Stimulated activated CD4-positive, alpha-beta T cell treated with anti-CD3 and anti-CD28 coated beads, TNF-alpha, amount 100 ng/mL, for 48 hours (primary cell): ENCODE measurements around the gene RPP25L.
"Not testable (repeated sequence)": the region's sequence is repeated elsewhere in the genome, so short reads cannot be mapped to it uniquely, and the experiment has no call there.

Experiments used
- DNase-seq, 3 donors: peaks; one replicate each; pipeline ENCODE4 v3.0.0-alpha.2; 2020; ENCODE audit warnings: low read depth in 3 of 3

Gene RPP25L, protein sequence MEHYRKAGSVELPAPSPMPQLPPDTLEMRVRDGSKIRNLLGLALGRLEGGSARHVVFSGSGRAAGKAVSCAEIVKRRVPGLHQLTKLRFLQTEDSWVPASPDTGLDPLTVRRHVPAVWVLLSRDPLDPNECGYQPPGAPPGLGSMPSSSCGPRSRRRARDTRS

DNA sequence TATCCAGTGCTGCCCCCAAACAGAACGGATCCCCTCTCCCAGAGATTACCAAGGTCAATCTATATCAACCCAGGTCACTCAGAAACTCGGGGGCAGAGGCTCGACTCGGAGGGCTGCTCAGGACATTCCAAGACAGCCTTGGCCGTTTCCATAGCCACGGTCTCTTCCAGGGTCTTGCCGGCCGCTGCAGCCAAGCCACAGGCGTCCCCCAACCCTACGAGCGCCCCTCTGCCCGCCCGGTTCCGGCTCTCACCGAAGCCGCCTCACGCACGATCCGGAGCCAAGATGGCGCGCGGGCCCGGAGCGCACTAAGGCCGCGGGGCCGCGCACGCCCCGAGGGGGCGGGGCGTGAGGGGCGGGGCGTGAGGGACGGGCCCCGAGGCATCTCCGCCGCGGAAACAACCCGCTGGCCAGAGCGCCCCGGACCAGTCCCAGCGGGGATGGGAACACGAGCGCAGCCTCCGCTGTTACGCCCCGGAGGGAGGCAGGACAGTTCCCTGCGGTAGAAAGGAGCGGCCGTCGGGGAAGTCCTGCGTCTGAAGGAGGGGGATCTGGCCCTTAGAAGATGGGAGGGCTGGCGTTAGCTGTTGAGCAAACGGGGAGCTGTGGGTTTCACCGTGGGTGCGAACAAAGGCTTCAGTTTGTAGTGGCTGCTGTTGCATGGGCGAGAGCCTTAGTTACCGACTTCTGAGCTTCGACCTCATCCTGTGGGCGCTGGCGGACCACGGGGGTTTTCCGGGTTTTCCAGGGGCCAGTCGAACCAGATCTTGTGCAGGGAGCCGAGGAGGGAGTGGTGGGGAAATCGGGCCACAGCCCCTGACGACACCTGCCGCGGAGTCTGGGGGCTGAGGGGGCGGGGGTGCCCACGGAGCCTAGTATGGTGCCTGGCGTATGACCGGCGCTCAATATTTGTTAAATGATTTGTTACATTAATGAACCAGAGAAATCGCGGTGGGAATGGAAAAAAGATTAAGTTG is at the start of gene RPP25L:
Gene RPP25L (minus strand): TSS at position 287 of the 977 bp plus-strand sequence. CDS start 801 bp downstream, outside the sequence.
- peak; percentile 57 to 79 (median 60) for DNase-seq

DNA sequence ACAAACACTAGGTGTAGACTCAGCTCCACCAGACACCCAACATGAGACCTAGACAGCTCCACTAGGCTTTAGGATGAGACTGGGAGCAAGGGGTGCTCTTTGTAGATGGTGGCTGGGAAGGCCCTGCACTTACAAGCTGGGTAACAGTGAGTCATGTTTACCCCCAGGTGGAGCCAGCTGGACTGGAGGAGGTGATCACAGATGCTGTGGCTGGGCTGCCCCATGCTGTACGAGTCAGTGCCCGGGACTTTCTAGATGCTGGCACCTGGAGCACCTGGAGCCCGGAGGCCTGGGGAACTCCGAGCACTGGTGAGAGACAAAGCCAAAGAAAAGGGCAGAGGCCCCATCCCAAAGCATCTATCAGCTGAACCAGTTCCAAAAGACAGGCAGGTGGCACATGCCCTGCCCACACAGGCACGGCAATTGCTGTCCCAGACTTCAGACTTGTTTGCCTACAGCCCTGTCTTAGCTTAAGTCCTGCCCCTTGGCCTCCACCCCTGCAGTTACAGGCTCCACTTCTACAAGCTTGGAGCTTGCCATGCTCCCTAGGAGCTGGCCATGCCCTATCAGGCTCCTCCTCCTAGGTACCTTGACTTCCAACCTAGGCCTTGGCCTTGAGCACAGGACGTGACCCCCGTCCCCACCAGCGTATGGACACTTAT is 47.8 kb upstream of the RPP25L start:
- DNase-seq = no peak

DNA sequence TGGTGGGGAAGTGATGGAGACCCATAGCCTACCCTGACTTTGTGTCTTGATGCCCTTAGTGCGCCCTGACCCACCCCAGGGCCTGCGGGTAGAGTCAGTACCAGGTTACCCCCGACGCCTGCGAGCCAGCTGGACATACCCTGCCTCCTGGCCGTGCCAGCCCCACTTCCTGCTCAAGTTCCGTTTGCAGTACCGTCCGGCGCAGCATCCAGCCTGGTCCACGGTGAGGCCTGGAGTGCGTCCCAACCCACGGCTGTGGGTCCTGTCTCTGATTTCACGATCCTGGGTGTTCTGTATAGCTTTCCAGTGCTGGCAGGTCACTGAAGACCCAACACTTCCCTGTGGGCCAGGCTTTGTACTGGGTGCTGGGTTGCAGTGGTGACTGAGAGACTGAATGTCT is 46.6 kb upstream of the RPP25L start:
- no peak for DNase-seq

DNA sequence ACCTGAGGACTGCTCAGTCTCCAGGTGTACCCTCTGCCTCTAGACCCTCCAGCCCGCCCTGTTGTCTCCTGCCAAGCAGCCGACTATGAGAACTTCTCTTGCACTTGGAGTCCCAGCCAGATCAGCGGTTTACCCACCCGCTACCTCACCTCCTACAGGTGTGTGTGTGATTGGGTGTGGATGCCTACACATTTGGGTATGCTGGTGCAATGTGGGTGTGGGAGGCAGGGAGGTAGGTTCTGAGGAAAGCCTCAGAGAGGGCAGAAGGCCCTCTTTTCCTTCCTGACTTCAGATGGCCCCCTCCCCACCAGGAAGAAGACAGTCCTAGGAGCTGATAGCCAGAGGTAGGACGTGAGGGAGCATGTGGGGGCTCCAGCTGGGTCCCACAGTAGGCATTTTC is 45.1 kb upstream of the RPP25L start:
- no peak for DNase-seq

DNA sequence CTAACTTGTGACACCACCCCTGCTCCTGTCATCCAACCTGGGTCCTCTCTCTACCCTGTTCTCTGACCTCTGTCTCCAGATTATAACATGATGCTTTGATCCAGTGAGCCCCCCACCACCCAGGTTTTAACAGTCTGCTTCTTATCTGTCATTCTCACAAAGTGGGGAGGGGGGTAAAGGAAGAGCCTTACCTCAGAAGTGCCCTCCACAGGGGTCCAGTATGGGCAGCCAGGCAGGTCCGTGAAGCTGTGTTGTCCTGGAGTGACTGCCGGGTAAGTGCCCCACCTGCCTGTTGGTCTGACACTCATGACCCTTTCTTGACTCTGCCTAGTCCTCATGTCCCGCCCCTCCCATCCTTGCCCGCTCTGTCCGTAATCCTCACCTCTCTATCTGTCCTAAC is 43.5 kb upstream of the RPP25L start:
- no peak for DNase-seq

DNA sequence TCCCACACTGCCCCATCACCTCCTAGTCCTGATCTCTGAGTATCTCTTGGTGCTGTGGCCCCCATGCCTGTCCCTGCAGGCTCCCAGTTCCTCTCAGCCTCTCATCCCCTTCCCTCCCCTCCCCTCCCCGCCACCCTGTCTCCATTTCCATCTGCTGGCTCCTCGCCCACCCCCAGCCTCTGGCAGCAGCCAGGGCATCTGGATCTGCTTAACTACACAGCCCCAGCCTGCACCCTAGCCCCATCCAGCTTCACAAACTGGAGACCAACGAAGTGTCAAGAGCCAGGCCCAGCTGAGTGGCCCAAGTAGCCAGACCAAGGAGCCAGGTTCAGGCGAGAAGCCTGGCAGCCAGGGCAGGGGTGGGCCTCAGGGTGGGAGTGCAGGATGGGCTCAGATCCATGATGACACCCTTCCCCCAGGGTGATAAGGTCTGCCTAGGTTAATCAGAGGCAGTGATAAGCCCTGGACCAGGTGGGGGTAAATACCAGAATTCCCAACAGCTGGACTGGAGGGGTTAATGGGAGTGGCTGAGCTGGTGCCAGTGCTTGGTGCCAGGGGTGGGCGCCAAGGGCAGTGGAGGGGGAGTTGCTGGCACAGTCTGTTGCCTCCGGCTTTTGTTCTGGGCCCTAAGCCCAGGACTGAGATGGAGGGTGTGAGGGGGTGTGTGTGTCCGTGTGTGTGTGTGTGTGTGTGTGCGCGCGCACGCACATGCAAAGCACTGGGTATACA is 42.6 kb upstream of the RPP25L start:
- DNase-seq = no peak

DNA sequence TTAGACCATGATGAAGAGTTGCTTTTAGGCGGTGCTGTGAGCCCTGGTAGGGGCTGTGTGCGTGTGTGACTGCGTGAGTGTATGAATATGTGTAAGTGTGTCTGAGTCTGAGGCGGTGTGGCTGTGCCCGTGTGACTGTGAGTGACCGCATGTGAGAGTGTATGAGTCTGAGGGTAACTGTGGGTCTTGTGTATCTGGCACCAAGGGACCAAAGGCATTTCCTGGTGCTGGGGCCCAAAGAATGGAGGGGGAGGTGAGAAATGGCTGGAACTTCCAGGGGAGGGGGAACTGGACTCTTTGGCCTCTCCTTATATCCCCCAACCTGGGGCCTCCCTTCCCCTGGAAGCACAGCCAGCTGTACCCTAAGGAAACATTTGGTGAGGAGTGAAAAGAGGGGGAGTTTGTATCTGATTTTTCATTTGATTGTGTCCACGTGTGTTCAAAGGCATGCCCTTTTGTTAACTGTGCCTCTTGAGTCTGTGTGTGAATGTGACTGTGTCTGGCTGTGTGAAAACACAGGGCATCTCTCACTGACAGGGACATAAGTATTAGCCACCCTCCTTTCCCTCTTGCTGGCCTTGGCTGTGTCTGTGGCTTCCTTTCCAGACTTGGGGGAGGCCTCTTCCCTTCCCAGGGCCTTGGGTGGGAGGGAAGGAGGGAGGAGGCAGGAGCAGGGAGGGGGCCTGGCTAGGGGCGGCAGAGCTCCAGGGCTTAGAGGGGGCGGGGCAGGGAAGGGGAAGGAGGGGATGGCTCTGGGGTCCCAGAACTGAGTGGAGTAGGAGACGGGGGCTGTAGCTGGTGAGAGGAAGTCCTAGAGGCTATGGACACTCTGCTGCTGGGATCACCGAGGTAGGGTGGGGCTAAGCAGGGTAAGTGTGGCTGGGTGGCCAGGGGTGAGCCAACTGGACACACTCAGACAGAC is 41.5 kb upstream of the RPP25L start:
- DNase-seq = no peak

DNA sequence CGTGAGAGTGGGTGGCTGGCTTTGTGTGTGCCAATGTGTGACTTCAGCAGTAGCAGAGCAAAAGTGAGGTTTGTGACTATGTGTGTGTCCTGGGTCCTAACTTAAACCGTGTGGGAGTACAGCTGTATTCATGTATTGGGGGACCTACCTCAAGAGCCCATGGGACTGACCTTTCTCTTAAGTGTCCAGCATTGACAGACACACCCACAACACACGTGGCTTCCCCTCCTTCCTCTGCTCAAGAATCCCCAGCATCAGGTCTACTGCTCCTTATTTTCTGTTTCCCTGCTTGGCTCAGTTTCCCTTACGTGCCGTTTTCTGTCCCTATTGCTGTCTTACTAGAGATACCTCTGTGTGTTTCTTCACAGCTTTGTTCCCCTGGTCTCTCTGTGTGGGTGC is 40.7 kb upstream of the RPP25L start:
- DNase-seq = no peak

DNA sequence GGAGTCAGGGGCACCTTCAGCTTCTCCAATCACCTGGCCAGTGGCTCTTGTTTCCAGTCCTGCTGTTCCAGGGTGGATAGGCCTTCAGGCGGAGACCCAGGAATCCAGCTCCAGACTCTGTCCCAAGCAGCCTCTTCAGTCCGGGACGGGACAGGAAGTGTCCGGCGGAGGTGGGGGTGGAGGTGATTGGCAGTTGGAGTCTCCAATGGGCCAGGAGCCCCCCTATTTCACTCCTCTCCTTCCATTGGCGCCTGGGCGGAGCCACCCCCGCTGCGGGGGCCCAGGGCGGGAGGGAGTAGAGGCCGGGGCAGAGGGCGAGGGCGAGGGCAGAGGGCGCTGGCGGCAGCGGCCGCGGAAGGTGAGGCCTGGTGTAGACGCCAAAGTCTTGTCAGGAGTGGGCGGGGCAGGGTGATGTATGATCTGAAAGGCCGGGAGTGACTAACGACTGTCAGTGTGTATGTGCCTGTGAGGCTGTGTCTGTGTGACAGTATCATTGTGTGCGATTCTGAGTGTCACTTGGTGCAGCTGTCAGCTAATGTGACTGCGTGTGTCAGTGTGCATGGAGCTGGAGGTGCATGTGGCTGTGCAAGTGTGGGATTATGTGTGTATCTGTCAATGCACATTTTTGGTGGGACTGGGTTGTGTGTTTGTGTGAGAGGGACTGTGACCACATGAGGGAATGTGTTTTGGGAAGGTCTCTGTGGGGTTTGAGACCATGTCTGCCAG is 40.1 kb upstream of the RPP25L start, which contains the start of gene IL11RA:
Gene IL11RA (plus strand): TSS at position 310 of the 726 bp plus-strand sequence. CDS start 3,033 bp downstream, outside the sequence.
- peak in 2 of 3 donors; percentile 58 to 60 for DNase-seq

DNA sequence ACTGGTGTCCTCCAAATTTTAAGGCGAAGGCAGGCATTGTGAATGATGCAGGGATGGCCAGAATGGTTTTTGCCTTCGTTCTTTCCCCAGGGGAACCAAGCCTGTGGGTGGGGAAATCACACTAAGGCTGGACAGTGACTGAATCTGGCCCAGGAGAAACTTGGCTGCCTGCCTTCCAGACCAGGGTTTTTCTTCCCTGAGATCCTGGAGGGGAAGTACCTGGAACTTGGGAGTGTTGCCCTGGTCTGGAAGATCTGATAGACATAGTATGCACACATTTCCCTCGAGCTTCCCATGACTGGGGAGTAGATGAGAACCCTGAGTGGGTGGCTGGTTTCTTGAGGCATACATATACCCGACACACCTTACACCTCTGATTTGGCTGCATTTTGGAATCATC is 39.4 kb upstream of the RPP25L start:
- no peak for DNase-seq

DNA sequence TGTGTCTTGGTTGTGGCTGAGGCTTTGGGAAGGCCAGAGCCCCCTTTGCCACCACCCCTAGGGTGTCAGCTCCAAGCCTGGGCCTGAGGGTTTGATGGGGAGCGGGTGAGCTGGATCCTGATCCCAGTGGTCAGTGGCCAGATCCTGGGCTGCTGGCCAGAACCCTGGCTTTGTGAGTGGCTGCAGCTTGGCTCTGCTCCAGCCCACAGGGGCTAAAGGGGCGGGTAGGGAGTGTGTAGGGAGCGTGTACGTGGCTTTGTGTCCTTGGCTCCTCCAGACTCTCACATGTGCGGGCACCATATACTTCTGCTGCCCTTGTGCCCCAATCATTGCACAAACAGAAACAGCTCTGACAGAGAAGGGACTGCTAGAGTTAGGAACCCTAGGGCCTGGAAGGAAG is 38.9 kb upstream of the RPP25L start:
- no peak for DNase-seq

DNA sequence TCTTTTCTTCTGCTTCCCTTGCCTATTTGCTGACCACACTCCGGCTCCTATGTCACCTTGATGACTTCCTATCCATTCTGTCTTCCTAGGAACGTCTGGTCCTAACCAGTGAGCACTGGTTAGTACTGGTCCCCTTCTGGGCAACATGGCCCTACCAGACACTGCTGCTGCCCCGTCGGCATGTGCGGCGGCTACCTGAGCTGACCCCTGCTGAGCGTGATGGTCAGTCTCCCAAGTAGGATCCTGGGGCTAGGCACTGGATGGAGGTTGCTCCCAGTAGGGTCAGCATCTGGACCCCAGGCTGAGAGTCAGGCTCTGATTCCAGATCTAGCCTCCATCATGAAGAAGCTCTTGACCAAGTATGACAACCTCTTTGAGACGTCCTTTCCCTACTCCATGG is 36.8 kb upstream of the RPP25L start:
- DNase-seq = no peak

DNA sequence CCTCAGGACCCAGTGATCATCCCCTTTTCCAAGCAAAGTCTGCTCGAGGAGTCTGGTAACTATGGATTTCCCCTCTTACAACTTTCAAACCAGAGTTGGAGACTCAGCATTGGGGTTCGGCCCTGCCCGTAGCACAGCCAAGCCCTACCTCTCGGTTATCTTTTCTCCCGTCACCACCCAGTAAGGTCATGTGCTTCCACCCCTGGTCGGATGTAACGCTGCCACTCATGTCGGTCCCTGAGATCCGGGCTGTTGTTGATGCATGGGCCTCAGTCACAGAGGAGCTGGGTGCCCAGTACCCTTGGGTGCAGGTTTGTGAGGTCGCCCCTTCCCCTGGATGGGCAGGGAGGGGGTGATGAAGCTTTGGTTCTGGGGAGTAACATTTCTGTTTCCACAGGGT is 35.8 kb upstream of the RPP25L start:
- no peak for DNase-seq

DNA sequence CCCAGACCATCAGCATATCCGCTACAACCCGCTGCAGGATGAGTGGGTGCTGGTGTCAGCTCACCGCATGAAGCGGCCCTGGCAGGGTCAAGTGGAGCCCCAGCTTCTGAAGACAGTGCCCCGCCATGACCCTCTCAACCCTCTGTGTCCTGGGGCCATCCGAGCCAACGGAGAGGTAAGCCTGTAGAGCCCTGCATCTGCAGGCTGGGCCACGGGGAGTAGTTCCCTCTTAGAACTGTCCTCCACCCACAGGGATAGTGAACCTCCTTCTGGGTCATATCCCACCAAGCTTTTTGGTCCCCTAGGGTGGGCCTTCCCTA is 35.1 kb upstream of the RPP25L start:
- DNase-seq = no peak

DNA sequence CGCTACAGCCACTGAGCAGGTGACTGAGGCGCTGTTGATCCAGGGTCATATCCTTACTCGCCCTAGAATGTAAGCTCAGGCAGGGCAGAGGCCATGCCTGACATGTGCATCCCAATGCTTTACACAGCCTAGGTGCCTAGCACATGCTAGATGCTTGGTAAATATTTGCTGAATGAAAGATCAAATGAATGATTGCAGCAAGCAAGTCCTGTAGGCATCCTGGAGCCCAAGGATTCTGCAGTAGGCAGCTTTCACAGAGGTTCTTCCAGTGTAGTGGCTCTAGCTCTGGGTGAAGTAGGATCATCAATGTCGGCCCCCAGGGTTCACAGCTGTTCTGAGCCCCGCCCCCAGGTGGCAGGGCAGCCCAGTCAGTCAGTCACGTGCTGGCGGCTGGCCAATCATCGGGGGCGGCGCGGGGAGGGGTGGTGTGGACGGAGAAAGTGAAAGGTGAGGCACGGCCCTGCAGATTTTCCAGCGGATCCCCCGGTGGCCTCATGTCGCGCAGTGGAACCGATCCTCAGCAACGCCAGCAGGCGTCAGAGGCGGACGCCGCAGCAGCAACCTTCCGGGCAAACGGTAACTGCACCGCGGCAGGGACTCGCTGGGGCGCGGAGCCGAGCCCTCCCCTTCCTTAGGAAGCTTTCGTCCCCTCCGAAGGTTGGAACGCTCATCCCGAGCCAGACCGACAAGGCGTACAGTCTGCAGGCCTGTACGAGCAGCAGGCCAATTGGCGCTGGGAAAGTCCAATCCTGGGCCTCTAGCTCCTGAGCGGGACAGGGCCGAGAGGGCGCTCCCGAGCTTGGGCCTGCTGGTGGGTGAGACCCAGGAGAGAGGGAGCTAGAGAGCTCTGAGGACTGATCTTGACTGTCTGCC is 34.5 kb upstream of the RPP25L start, which contains the start of gene GALT:
Gene GALT (plus strand): TSS at position 465 of the 873 bp plus-strand sequence. CDS start 30 bp downstream, at position 495.
- DNase-seq = peak; percentile 95 to 99 (median 95)

DNA sequence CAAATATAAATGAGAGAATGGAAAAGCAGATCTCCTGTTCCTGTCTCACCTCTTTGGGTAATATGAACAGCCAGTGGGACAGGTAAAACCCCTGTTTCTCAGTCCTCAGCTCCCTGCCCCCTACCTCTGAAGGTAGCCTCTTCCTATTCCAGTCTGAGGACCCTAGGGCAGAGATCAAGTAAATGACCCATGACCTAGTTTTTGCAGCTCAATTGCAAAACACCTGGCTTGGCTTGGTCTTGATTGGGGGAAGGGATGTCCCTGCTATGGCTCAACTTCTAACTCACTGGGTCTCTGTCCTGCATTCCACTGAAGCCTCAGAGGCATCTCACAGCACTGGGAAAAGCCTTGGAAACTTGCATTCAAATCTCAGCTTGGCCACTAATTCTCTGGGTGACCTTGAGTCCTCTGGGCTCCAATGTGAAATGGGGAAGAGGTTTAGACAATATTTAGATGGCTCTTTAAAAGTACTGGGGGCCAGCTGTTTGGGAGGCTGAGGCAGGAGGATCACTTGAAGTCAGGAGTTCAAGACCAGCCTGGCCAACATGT is 32.9 kb upstream of the RPP25L start:
- no peak for DNase-seq

DNA sequence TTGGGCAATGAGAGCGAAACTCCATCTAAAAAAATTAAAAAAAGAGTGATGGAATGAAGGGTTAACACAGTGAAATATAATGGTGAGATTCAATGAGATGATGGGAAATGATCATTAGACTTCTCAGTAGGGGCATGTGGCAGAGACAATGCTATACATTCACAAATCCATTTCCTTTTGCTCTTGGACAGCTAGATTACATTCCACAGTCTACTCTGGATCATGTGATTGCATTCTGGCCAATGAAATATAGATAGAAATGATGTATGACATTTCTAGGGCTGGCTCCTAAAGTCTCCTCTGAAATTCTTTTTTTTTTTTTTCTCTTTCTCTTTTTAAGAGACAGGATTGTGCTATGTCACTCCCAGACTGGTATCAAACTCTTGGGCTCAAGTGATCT is 30.8 kb upstream of the RPP25L start:
- DNase-seq = no peak

DNA sequence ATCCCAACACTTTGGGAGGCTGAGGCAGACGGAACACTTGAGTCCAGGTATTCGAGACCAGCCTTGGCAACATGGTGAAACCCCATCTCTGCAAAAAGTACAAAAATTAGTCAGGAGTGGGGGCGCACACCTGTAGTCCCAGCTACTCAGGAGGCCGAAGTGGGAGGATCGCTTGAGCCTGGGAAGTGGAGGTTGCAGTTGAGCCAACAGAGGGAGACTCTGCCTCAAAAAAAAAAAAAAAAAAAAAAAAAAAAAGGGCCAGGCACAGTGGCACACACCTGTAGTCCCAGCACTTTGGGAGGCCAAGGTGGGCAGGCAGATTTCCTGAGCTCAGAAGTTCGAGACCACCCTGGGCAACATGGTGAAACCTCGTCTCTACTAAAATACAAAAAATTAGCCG is 27.4 kb upstream of the RPP25L start:
- DNase-seq = not testable (repeated sequence)

DNA sequence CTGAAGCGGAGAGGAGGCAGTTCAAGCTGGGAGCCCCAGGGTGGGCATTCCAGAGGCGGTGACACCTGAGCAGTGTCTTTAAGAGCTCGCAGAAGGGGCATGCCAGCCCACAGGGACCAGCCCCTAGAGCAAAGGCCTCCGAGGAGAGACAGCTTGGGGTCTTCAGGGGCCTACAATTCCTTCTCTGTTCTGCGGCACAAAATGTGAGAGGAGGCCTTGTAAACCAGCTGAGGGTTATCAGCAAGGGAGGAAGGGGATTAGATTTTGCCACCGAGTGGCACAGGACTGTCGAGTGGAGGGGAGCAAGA is 26.2 kb upstream of the RPP25L start:
- no peak for DNase-seq
